Left hindlimb (tissue), 1 donor: Measurements from ENCODE around the gene VTI1A.
"Not testable (repeated sequence)": the region's sequence is repeated elsewhere in the genome, so short reads cannot be mapped to it uniquely, and the experiment has no call there.

ENCODE experiments used
- DNase-seq: peaks from one replicate; pipeline ENCODE4 v3.0.0-alpha.2; 2018

VTI1A gene

DNA sequence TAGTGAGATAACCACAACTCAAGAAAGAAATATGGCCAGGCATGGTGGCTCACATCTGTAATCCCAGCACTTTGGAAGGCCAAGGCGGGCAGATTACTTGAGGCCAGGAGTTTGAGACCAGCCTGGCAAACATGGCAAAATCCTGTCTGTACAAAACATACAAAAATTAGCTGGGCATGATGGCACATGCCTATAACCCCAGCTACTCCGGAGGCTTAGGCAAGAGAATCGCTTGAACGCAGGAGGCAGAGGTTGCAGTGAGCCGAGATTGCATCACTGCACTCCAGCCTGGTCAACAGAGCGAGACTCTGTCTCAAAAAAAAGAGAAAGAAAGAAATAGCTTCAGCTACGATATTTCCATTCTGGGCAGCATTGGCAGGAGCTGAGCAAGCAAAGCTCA, 143.8 kb downstream of the VTI1A start:
- DNase-seq: not testable (repeated sequence)

GRCh38 chr10:112593023-112593422, 146.0 kb downstream of the VTI1A start:
- DNase-seq: no peak

DNA sequence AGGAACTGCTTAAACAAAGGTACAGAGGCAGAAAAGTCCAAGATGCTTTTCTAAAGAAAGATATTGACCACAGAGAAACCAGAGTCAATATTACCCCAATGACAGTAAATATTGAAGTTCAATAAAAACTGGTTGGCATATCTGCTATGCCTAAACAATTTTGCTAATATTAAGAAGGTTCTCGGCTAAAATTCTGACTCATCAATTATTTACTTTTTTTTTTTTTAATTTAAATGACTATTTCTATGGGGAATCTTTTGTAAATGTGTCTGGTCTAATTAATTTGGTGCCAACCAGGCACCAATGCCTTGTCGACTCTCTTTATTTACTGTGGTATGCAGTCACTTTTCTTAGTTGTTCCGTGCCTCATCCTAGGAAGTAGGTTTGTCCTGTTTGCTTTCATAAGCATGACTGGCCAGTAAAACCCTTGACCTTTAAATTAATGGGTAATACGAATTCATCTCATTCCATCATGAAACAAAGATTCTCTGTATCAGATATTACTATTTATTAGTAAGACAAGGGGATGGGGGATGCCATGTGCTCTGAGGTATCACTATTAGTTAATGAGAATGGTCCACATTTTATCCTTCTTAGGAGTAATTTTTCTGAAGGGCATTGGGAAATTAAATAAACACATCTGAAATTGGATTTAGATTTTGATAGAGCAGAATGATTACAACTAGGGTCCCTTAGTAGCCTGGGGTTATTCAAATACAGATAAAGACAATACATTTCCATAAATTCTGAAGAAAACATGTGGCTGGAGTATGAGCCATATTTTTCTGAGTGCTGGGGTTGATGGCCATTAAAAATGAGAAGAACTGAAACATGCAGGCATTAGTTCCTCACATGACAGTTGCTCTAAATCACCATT, 154.4 kb downstream of the VTI1A start:
- no peak for DNase-seq

GRCh38 chr10:112603062-112603461, 156.0 kb downstream of the VTI1A start:
- DNase-seq: no peak

DNA sequence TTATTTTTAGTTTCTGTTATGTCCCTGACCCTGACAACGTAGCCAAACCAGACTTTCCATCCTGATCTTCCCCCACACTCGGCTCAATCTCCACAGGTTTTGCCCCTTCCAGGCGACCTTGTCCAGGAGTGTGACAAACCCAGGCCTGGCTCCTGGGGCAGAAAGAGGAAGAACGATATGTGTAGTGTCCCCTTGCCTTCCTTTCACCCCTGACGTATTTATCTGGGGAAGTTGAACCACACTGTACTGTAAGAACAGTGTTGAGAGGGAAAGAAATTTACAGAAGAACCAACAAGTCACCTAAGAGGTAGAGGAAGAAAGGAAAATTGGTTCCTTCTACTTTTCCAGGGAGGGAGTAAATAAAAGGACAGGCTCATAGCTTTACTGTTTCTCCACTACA, 158.0 kb downstream of the VTI1A start:
- DNase-seq: no peak

GRCh38 chr10:112607506-112607905, 160.5 kb downstream of the VTI1A start:
- DNase-seq: no peak

DNA sequence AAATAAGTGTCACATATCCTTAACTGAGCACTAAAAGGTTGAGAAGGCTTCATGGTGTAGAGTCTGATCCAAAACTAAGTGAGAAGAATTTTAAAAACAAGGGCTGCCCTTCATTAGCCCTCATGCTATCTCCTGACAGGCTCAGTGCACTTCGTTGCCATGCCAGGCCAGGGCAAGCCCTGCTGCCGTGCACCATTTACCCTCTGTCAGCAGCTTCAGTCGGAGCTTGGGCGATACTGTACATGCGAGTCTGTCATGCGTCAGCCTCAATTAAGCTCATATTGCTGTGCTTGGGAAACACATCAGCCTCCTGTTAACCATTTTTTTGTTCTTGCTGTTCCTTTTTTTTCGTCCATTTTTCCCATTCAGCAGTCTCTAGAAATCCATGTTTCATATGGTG, 166.6 kb downstream of the VTI1A start:
- no peak for DNase-seq

DNA sequence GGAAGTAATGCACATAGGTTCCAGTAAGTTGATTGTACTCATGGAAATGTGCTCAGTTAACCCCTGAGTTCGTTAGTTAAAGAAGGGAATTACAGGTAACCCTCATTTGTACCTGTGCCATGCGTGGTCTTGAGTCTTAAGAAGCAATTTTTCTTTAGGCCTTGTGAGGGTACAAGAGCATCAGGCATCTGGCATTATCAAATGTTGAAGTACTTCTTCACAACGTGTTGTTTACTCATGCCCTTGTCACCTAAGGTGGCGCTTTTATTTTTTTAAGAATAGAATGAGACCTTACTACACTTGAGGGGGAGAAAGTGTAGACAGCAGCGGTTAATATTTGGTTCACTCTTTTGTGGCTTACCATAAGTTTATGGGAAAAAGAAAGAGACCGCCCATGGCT, 167.1 kb downstream of the VTI1A start:
- no peak for DNase-seq

DNA sequence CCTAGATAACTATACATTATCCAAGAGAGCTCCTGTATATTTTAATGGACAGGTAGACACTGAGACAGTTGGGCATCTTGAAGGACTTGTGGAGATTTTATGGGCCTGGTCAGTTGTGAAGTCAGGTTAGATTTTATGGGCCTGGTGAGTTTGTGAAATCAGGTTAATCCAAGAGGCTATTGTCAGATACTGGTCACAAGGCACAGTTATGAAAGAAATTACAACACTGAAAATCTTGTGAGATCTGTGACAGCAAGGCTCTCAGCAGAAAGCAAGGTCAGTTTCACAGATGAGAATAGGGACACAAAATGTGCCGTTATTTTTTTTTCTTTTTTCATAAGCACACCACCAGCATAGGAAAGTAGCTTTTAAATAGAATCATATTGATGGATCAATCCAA, 167.6 kb downstream of the VTI1A start:
- DNase-seq: no peak

- no peak for DNase-seq
These were observed 168.3 kb downstream of the VTI1A start for GRCh38 chr10:112615269-112615668.

DNA sequence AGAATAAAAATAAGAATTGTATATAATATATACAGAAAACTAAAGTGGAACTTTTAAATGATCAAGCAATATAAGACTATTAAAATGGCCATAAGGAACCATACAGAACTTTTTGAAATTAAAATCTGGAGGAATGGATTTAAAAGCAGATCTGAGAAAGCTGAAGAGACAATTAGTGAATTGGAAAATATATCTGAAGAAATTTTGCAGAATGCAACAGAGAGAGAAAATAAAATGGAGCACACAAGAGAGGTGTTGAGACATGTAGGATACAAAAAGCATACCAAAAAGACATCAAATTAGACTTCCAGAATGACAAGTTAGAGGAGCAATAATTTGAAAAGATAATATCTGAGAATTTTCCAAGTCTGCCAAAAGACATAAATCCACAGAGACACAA, 169.6 kb downstream of the VTI1A start:
- DNase-seq: no peak

DNA sequence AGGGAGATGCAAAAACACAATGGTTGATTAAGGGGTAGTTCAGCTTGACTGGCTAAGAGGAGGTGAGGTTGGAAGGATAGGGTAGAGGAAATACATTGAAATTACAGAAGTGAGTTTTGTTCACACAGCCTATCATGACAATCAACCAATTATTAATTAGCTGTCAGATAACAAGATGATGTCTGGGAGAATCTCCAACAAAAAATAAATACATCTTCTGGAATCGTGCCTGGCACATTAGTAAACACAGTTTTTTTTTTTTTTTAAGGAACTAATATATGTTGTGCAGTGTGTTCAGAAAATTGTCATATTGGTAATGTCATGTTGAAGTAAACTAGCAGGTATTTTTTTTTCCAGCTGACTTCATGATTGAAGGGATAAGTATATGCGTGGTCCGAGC, 171.8 kb downstream of the VTI1A start:
- no peak for DNase-seq

DNA sequence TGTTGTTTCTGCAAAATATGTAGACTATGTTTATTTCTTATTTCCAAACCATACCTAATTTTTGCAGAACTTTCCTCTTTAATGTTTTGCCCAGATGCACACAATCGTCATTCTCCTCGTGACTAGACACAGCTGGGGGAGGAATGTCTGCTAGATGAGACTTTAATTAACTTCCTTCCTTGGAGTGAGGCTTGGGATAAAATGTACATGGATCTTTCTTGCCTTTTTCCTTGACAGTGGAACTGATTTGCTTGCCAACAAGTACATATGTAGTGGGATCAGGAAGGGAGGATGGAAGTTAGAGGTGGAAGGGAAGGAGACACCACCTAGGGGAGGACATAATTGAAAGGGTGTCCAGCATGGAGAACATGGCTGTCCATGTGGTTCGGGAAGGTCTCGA, 172.5 kb downstream of the VTI1A start:
- DNase-seq: no peak

- DNase-seq: no peak
These were observed 175.8 kb downstream of the VTI1A start for GRCh38 chr10:112622786-112623185.

- DNase-seq: no peak
These were observed 177.6 kb downstream of the VTI1A start for GRCh38 chr10:112624546-112625048.

- no peak for DNase-seq
These were observed 182.1 kb downstream of the VTI1A start for GRCh38 chr10:112628951-112629609.

- no peak for DNase-seq
These were observed 184.7 kb downstream of the VTI1A start for GRCh38 chr10:112631501-112632400.

DNA sequence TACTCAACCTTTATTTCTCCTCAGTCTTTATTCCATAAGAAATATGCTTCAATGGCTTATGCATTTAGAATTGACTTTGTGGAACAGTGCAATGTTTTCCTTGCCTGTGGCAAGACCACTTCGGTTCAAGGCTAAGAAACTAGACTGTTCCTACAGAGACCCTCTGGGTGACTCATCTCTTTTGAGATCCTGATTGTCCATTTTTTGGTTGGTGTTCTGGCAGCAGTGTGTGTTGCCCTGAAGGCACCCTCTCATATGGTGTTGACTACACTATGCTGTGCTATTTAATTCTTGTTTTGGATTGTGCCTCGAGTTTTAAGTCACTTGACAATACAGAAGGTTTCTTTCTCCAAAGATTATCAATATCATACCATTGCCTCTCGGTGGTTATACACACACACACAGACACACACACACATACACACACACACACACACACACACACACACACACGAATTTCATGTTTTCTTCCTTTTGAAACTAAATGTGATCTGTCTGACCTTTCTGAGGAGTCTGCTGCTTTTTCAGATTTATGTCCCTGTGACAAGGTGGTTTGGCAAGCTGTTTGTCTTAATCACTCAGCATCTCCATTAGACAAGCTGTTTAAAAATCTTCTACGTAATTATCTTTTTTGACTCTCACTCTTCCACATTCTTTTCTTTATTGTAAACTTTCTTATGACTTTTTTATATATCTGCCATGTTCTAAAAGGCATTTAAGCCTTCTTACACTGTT, 187.2 kb downstream of the VTI1A start:
- DNase-seq: no peak

- no peak for DNase-seq
These were observed 190.9 kb downstream of the VTI1A start for GRCh38 chr10:112637901-112638300.

DNA sequence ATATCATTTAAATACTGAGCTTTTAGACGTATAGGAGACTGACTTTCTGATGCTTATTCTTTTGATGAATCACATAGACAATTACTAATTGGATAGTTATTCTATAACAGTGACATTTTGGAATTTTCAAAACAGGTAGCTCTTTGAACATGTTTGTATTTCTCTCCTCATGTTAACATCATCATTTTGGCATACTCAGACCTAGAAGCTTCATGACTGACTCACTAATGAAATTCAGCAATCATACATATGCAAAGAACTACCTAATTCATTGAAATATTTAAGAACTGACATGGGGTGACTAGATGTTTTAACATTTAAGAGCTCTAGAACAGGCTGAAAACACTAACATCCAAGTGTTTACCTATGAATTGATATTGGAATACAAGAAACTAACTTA, 192.3 kb downstream of the VTI1A start:
- no peak for DNase-seq

DNA sequence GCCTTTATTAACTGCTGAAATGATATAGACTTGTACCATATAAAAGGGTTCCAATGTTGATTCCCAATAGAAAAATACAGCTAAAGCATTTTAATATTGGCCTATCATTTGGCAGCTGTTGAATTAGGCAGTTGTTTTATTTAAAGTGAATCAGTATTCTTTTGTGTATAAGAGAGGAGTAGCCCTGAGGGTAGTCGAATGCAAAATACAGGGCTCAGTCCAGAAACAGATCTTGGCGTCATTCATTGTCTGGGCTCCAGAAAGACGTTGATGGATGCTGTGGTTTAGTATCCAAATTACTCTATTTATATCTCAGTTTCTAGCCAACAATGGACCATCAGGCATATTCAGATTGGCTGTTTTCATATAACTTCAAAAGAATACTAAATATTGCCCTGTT, 193.6 kb downstream of the VTI1A start:
- DNase-seq: no peak

DNA sequence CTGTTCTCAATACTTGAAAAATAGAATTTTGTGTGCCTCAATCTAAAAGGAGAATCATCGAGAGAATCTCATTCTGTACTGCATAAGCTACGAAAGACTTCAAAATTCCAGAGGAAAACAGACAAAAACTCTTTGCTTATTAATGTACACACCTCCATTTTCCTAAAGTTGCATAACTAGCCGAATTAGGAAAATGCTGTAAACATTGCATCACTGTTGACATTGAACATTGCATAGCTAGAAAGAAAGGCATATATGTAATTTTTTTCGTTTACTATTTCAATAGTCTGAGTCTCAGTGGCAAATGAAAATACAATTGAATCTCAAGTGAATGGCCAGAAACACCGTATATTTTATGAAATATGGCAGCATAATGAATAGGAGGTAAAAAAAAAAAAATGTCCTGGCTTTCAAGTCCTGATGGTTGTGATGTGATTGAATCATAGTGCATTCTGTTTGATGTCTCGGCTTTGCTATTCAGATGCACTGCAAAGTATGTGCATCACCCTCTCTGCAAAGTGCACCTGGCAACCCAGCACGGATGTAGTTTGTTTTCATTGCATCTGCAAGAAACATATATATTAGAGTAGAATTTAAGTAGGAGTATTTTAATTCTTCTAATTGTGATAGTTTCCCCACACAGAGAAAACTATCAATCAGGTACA, 196.7 kb downstream of the VTI1A start:
- no peak for DNase-seq
